Omental fat pad (tissue), 4 donors: ENCODE measurements around the gene INPP4B. TPM values are rescaled to one million over a fixed set of nuclear protein-coding genes. Genes with fewer than 3 reads are reported as not detected.

Source experiments
- ATAC-seq: fragments of 150-250 bp; one replicate; pipeline ENCODE4 v1.9.1; 2016; ENCODE audit warnings: mild to moderate bottlenecking, moderate library complexity; ENCODE audit not compliant: low FRiP score
- DNase-seq: peaks from one replicate; pipeline ENCODE4 v3.0.0-alpha.2; 2019; ENCODE audit warnings: low spot score
- CTCF ChIP-seq, 3 donors: fragments of 450-650 bp; IDR thresholded peaks; one replicate each; pipeline ENCODE4 v1.5.1; 2016 to 2017; ENCODE audit warnings: antibody characterized with exemption in 3 of 3, mild to moderate bottlenecking in 3 of 3, moderate library complexity in 2 of 3
- total RNA-seq, 4 donors: library from RNA; depleted of rRNA; stranded (reverse); fragments of >200 nt; gene quantifications; one replicate each; pipeline ENCODE4 v1.1.0, GENCODE V29; 2016

The INPP4B gene
- total RNA-seq, 4 donors from 2014 or later = 6.6 to 54.2 (median 14.2) TPM

- no peak for TF ChIP-seq CTCF (IDR thresholded peaks at IDR 0.05)
These were observed 498.9 kb downstream of the INPP4B start for GRCh38 chr4:142347241-142347640.

GRCh38 chr4:142345924-142346323 is 500.2 kb downstream of the INPP4B start:
- DNase-seq (no peak), ATAC-seq (no peak)
- no peak for TF ChIP-seq CTCF (IDR thresholded peaks at IDR 0.05)

More at GRCh38 chr4:142347241-142347640, 498.9 kb downstream of the INPP4B start:
- DNase-seq (no peak), ATAC-seq (no peak)

DNA sequence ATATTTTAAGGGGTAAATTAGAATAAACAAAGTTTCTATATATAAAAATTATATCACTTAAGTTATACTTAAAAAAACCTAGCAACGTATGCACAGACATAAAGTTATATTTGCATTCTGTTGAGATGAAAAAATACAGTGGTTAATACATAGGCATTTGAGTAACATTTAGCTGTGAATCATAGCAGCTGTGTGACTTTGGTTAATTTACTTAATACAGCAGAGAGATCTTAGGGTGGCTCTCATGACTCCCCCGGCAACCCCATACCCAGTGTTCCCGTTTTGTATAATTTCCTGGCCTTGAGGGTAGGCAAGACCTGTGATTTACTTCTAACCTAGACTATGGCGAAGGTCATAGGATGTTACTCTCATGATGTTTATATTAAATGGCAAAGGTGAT is 504.8 kb downstream of the INPP4B start:
- no peak for TF ChIP-seq CTCF (IDR thresholded peaks at IDR 0.05)
- ATAC-seq (no peak), DNase-seq (no peak)

- ATAC-seq (no peak), DNase-seq (no peak)
- no peak for TF ChIP-seq CTCF (IDR thresholded peaks at IDR 0.05)
These were observed 507.0 kb downstream of the INPP4B start for GRCh38 chr4:142339053-142339452.

DNA sequence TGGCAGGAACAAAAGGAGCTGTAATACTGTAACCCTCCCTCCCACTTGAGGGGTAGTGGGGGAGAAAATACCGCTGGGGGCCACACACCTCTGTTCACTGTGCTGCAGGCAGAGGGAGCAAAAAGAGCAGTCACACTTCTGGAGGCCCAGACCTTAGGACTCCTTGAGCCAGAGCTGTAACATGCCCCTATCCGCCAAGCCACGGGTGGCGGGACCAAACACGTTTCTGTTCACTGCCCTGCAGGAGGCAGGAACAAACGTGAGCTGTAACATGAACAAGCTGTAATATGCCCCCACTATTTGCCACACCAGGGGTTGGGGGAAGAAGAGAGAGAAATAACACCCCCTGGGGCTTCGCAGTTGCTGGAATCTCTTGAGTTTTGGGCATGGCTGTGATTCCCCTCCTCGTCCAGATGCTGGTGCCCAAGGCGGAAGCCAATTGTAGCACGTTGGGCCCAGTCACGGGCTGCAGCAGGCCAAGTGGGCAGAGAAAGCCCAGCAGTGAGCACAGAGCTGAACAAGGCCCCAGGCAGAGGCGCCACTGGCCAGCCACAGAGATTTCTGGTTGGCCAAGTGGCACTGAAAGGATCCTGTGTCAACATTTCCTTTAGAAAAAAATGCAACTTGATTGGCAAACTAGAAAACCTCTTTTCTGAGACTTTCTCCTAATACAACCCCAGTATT is 509.7 kb downstream of the INPP4B start:
- ATAC-seq (no peak), DNase-seq (no peak)
- TF ChIP-seq CTCF (IDR thresholded peaks at IDR 0.05) = no peak

GRCh38 chr4:142334931-142335330 is 511.2 kb downstream of the INPP4B start:
- ATAC-seq (no peak), DNase-seq (no peak)
- TF ChIP-seq CTCF (IDR thresholded peaks at IDR 0.05) = no peak

- no peak for TF ChIP-seq CTCF (IDR thresholded peaks at IDR 0.05)
- DNase-seq = no peak
- ATAC-seq = no peak
These were observed 514.5 kb downstream of the INPP4B start for GRCh38 chr4:142331646-142332045.
